ENCODE measurements around the gene TTLL10. TPM values are rescaled to one million over a fixed set of nuclear protein-coding genes. Genes with fewer than 3 reads are reported as not detected.

TTLL10 gene
- total and polyA plus RNA-seq, 4 donors, result not detected

DNA sequence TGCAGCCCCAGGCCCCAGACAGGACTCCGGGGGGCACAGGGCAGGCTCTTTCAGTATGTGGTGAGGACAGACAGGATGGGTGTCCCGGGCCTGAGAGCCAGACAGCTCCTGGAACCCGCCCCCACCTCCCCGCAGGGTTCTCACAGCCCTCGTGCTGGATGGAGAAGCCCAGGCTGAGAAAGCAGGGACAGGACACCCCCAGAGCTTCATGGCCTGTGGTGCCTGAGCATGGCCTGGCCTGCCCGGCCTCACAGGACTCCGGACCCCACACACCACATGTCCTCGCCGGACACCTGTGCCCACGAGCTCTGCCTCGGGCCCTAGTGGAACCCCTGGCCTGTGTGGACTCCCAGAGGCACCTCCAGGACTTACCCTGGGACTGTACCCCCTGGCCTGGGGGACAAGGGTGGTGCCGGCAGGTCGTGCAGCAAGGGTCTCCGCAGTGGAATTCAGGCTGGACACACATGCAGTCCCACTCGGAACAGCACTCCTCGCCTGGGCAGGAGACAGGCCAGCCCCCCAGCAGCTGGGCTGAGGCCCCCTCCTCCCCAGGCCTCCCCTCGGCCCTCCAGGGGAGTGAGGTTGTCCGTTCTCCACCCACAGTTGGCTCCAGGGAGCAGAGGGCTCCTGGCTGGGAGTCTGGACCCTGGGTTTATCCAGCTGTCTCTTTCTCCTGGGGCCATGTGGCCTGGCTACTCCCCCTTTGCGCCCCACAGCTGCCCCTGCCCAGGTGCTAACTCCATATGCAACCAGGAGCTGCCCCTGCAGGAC is 31.5 kb downstream of the TTLL10 start:
- Histone ChIP-seq H3K27me3 (ENCODE audit: control insufficient read depth in 4 of 4, insufficient read depth in 4 of 4, low read length in 3 of 4) (peaks cover 0 to 8% (median 0%) of the 10 kb centered on the region in 4 donors), H3K36me3 (ENCODE audit: control insufficient read depth in 4 of 4, insufficient read depth in 3 of 4, low read depth in 1 of 4, low read length in 3 of 4) (no peaks in the 10 kb centered on the region), H3K9ac (ENCODE audit: low read depth in 1 of 2, low read length in 2 of 2) (no peak overlapping the region), H3K4me3 (ENCODE audit: low read depth in 1 of 3, low read length in 3 of 3) (no peak overlapping the region), H3K27ac (ENCODE audit: low read depth in 1 of 2, low read length in 2 of 2) (no peak overlapping the region), H3K4me1 (ENCODE audit: control insufficient read depth in 4 of 4, insufficient read depth in 4 of 4, low read length in 3 of 4) (peaks cover 0 to 9% (median 4%) of the 10 kb centered on the region in 4 donors), H3K9me3 (ENCODE audit: control insufficient read depth in 4 of 4, low read length in 3 of 4) (no peaks in the 10 kb centered on the region)
- 87% methylated on average over 19 of the region's 19 CpGs for WGBS
- no peak for DNase-seq (ENCODE audit: low spot score)
- TF ChIP-seq RAD21 (IDR thresholded peaks at IDR 0.05), result no peak
- TF ChIP-seq MAX (IDR thresholded peaks at IDR 0.05), result no peak
- TF ChIP-seq RXRA (IDR thresholded peaks at IDR 0.05), result no peak
- TF ChIP-seq, protein P1, sequence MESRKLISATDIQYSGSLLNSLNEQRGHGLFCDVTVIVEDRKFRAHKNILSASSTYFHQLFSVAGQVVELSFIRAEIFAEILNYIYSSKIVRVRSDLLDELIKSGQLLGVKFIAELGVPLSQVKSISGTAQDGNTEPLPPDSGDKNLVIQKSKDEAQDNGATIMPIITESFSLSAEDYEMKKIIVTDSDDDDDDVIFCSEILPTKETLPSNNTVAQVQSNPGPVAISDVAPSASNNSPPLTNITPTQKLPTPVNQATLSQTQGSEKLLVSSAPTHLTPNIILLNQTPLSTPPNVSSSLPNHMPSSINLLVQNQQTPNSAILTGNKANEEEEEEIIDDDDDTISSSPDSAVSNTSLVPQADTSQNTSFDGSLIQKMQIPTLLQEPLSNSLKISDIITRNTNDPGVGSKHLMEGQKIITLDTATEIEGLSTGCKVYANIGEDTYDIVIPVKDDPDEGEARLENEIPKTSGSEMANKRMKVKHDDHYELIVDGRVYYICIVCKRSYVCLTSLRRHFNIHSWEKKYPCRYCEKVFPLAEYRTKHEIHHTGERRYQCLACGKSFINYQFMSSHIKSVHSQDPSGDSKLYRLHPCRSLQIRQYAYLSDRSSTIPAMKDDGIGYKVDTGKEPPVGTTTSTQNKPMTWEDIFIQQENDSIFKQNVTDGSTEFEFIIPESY (IDR thresholded peaks at IDR 0.05), result no peak
- TF ChIP-seq, protein P2, sequence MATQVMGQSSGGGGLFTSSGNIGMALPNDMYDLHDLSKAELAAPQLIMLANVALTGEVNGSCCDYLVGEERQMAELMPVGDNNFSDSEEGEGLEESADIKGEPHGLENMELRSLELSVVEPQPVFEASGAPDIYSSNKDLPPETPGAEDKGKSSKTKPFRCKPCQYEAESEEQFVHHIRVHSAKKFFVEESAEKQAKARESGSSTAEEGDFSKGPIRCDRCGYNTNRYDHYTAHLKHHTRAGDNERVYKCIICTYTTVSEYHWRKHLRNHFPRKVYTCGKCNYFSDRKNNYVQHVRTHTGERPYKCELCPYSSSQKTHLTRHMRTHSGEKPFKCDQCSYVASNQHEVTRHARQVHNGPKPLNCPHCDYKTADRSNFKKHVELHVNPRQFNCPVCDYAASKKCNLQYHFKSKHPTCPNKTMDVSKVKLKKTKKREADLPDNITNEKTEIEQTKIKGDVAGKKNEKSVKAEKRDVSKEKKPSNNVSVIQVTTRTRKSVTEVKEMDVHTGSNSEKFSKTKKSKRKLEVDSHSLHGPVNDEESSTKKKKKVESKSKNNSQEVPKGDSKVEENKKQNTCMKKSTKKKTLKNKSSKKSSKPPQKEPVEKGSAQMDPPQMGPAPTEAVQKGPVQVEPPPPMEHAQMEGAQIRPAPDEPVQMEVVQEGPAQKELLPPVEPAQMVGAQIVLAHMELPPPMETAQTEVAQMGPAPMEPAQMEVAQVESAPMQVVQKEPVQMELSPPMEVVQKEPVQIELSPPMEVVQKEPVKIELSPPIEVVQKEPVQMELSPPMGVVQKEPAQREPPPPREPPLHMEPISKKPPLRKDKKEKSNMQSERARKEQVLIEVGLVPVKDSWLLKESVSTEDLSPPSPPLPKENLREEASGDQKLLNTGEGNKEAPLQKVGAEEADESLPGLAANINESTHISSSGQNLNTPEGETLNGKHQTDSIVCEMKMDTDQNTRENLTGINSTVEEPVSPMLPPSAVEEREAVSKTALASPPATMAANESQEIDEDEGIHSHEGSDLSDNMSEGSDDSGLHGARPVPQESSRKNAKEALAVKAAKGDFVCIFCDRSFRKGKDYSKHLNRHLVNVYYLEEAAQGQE (IDR thresholded peaks at IDR 0.05), result no peak
- no peak for TF ChIP-seq CTCF (IDR thresholded peaks at IDR 0.05; ENCODE audit: low read depth, low read length, missing input control)
- no peak for TF ChIP-seq YY1 (IDR thresholded peaks at IDR 0.05)
- TF ChIP-seq GABPA (IDR thresholded peaks at IDR 0.05 in 1 of 2, conservative IDR thresholded peaks at IDR 0.05 in 1 of 2), result no peak
- TF ChIP-seq TAF1 (conservative IDR thresholded peaks at IDR 0.05), result no peak
- no peak for TF ChIP-seq JUND (IDR thresholded peaks at IDR 0.05)
- no peak for TF ChIP-seq SP1 (IDR thresholded peaks at IDR 0.05)
- no peak for TF ChIP-seq FOXA1 (IDR thresholded peaks at IDR 0.05)
- TF ChIP-seq NR2F2 (IDR thresholded peaks at IDR 0.05), result no peak
- TF ChIP-seq EGR1 (IDR thresholded peaks at IDR 0.05; ENCODE audit: low read depth in 2 of 2), result no peak
- no peak for TF ChIP-seq ATF3 (IDR thresholded peaks at IDR 0.05)
- no peak for TF ChIP-seq HNF4G (IDR thresholded peaks at IDR 0.05)
- TF ChIP-seq HNF4A (conservative IDR thresholded peaks at IDR 0.05), result no peak

Measured in liver (tissue), 9 donors.